ENCODE data around the gene SLIT3.

SLIT3 gene

DNA sequence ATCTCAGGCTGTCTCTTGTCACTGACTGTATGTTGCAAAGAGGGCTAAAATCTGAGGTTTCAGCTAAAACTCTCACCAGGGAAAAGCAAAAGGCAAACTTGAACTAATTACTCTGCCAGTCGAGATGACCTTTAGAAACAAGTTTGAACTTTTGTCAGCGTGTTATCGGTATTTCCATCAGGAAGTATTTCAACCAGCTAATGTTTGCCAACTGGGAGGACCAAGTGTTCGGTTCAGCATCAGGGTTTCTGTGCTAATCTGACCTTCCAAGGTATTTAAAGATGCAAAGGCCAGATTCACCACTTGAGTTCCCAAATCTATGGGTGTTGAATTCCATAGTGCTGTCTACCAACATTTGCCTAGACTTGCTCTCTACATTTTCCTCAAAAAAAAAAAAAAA, 230.5 kb downstream of the SLIT3 start:
- TF ChIP-seq, protein P1, sequence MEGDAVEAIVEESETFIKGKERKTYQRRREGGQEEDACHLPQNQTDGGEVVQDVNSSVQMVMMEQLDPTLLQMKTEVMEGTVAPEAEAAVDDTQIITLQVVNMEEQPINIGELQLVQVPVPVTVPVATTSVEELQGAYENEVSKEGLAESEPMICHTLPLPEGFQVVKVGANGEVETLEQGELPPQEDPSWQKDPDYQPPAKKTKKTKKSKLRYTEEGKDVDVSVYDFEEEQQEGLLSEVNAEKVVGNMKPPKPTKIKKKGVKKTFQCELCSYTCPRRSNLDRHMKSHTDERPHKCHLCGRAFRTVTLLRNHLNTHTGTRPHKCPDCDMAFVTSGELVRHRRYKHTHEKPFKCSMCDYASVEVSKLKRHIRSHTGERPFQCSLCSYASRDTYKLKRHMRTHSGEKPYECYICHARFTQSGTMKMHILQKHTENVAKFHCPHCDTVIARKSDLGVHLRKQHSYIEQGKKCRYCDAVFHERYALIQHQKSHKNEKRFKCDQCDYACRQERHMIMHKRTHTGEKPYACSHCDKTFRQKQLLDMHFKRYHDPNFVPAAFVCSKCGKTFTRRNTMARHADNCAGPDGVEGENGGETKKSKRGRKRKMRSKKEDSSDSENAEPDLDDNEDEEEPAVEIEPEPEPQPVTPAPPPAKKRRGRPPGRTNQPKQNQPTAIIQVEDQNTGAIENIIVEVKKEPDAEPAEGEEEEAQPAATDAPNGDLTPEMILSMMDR (IDR thresholded peaks at IDR 0.05; ENCODE audit: insufficient read depth, missing control alignments) = no peak
- DNase-seq (ENCODE audit: insufficient read length, low spot score) = no peak
- FAIRE-seq = no peak

DNA sequence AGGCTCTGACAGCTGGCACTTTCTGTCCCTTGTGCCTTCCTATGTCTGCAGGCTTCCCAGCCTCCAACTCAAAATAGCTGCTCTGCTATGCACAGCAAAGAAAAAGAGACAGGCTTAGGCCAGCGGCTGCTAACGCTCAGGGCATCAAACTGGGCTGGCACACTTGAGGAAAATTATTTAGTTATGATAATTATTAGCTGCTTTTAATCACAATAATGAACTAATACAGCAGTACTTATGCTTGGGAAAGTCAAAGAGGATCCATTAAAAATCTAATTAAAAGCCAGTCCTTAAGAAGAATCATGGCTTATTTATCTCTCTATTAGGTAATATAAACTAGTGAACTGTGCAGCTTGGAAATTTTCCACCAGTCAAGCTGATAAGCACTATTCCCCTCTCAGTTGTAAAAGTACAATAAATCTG, 233.2 kb downstream of the SLIT3 start:
- DNase-seq (ENCODE audit: insufficient read length, low spot score) (no peak), FAIRE-seq (no peak)
- TF ChIP-seq, protein P1 (IDR thresholded peaks at IDR 0.05; ENCODE audit: insufficient read depth, missing control alignments) = no peak

DNA sequence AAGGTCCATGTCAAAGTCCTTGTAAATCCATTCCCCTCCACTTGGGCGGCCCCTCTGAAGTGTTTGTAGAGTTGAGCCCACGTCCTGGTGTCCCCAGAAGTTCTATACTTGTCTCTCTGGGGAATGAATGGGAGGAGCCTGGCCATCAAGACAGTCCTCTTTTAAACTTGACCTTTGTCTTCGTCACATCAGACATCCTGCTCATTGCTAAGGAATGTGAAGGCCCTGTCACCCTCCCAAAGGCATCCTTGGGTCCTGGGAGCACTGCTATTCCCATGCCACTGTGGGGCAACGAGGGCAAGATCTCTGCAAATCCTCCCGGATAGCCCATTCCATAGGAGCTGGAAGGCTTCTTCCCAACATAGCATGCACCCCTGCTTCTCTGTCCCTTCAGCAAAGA, 235.5 kb downstream of the SLIT3 start:
- FAIRE-seq (no peak), DNase-seq (ENCODE audit: insufficient read length, low spot score) (no peak)
- TF ChIP-seq, protein P1 (IDR thresholded peaks at IDR 0.05; ENCODE audit: insufficient read depth, missing control alignments) = no peak

DNA sequence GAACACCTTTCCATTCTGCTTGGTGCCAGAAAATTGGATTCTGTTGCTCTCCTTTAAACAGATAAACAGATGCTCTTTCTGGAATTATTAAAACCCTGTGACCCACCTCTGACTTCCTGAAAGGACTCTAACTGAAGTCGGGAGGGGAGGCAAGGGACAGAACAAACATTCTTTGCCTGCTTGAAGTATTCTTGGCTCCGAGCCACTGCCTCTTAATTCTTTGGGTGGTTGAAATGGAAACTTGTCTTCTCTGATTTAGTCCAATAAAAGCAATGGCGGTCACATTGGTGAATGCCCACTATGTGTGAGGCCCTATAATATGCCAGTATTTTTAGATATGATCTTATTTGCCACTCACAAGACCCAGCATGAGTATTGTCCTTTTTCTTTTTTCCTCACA, 236.8 kb downstream of the SLIT3 start:
- DNase-seq (ENCODE audit: insufficient read length, low spot score) = no peak
- TF ChIP-seq, protein P1 (IDR thresholded peaks at IDR 0.05; ENCODE audit: insufficient read depth, missing control alignments) = no peak
- no peak for FAIRE-seq

DNA sequence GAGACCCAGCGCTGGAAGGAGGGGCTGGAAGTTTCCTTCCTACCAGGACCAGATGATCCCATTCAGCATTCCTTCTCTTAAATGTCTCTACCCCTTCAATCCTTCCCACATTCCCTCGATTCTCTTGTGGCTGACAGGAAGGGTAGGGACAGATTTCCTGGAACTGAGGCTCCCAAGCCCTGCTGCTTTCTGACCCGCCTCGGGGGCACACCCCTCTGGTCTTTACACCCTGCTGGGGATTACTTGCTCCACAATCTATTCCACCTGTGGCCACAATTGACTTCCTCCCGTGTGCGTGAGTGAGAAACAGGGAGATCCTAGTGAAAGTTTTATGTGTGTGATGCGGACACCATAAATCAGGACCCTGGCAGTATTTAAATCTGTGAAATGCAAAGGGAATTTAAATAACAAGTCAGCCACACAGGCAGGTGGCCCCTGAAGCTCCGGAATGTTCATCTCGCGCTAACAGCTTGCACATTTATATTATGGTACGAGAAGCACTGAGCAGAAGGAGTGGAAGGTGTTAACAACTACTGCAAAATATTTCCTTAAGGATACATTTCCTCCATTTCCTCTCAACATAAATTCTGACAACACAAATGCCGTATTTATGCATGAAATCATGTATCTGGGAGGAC, 237.5 kb downstream of the SLIT3 start:
- no peak for FAIRE-seq
- TF ChIP-seq, protein P1 (IDR thresholded peaks at IDR 0.05; ENCODE audit: insufficient read depth, missing control alignments) = no peak

DNA sequence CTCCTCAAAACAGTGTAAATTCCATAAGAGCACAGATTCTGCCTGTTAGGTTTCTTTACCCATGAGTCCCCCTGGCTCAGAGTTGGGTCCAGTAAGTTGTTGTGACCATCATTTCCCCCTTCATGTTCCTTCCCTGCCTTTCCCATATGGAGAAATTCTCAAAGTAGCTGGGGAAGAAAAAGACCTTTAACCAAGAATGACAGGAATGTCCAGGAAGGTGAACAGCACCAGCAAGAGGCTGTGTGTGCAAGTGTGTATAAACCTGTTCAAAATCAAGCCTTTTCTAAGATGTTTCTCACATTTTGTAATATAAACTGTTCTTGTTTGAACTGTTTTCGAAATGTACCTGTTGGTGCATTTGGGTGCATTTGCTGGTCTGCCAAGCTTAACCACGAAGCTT, 238.2 kb downstream of the SLIT3 start:
- TF ChIP-seq, protein P1 (IDR thresholded peaks at IDR 0.05; ENCODE audit: insufficient read depth, missing control alignments) = no peak
- no peak for FAIRE-seq
- DNase-seq (ENCODE audit: insufficient read length, low spot score) = no peak

More for the DNA sequence above, 237.5 kb downstream of the SLIT3 start:
- no peak for DNase-seq (ENCODE audit: insufficient read length, low spot score)

DNA sequence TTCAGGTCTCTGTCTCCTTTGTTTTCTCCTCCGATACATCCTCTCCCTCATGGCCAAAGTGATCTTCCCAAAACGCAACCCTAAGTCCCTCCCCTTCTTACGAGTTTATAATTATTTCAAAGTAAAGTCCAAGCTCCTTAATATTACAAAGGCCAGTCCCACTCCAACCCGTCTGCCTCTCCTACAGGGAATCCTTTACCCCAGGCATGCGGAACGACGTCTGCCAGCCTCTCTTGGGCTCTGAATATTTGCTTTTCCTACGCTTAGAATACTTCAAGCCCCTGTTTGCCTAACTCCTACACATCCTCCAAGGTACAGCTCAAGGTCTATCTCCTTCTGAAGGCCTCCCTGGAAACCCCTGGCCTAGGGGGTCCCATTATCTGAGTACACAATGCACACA, 246.4 kb downstream of the SLIT3 start:
- FAIRE-seq (no peak), DNase-seq (ENCODE audit: insufficient read length, low spot score) (no peak)
- TF ChIP-seq, protein P1 (IDR thresholded peaks at IDR 0.05; ENCODE audit: insufficient read depth, missing control alignments) = no peak

All from D721Med (cell line).